SK-N-MC (cell line): ENCODE measurements around the gene SPESP1.

Experiments
- EZH2 ChIP-seq: fragments of 200-600 bp; sonication (generic); IDR thresholded peaks from one replicate; pipeline ENCODE4 v1.6.1; 2017; ENCODE audit warnings: antibody characterized with exemption
- POLR2AphosphoS5 ChIP-seq: IDR thresholded peaks from 2 replicates; pipeline ENCODE4 v1.6.1; 2012; ENCODE audit warnings: mild to moderate bottlenecking, low read depth, low read length, borderline replicate concordance

DNA sequence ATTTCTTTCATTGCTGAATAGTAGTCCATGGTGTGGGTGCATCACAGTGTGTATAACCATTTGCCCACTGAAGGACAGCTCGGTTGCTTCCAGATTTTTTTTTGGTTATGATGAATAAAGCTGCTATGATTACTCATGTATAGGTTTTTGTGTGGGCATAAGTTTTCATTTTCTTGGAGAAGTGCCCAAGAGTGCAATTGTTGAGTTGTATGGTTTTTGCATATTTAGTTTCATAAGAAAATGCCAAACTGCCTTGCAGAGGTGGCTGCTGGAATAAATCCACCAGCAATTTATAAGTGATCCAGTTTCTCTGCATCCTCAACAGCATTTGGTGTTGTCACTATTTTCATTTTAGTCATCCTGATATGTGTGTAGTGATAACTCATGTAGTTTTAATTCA lies 8.4 kb upstream of the SPESP1 start:
- TF ChIP-seq POLR2AphosphoS5: no peak
- no peak for TF ChIP-seq EZH2
